Hepatocyte (in vitro differentiated cells): Measurements from ENCODE around the gene MACROD2. TPM values are rescaled to one million over a fixed set of nuclear protein-coding genes. Genes with fewer than 3 reads are reported as not detected.

Experiments
- DNase-seq: peaks from one replicate; pipeline ENCODE4 v3.0.0-alpha.2; 2016; ENCODE audit warnings: low spot score
- H2AFZ ChIP-seq: fragments of 200-600 bp; sonication (generic); 2 replicates; pipeline ENCODE4 v1.6.0; 2016; ENCODE audit warnings: antibody characterized with exemption, mild to moderate bottlenecking
- H3K27ac ChIP-seq: fragments of 200-600 bp; sonication (generic); 2 replicates; pipeline ENCODE4 v1.5.1; 2016; ENCODE audit warnings: mild to moderate bottlenecking
- H3K27me3 ChIP-seq: fragments of 200-600 bp; sonication (generic); 2 replicates; pipeline ENCODE4 v1.6.1; 2016
- H3K36me3 ChIP-seq: fragments of 200-600 bp; sonication (generic); replicated peaks from 2 replicates; pipeline ENCODE4 v1.5.1; 2016; ENCODE audit warnings: low read depth; ENCODE audit not compliant: insufficient read depth
- H3K4me1 ChIP-seq: fragments of 200-600 bp; sonication (generic); 2 replicates; pipeline ENCODE4 v1.5.1; 2016; ENCODE audit warnings: mild to moderate bottlenecking, moderate library complexity; ENCODE audit not compliant: insufficient read depth
- H3K4me2 ChIP-seq: fragments of 200-600 bp; sonication (generic); 2 replicates; pipeline ENCODE4 v1.6.0; 2016
- H3K4me3 ChIP-seq: fragments of 200-600 bp; sonication (generic); 2 replicates; pipeline ENCODE4 v1.5.1; 2016; ENCODE audit warnings: mild to moderate bottlenecking
- H3K79me2 ChIP-seq: fragments of 200-600 bp; sonication (generic); 2 replicates; pipeline ENCODE4 v1.6.0; 2017; ENCODE audit warnings: mild to moderate bottlenecking
- H3K9me2 ChIP-seq: fragments of 200-600 bp; sonication (generic); replicated peaks from 2 replicates; pipeline ENCODE4 v1.6.0; 2017; ENCODE audit warnings: mild to moderate bottlenecking; ENCODE audit not compliant: insufficient read depth
- H3K9me3 ChIP-seq: fragments of 200-600 bp; sonication (generic); 2 replicates; pipeline ENCODE4 v1.5.1; 2016; ENCODE audit warnings: low read depth, mild to moderate bottlenecking
- H4K20me1 ChIP-seq: fragments of 200-600 bp; sonication (generic); 2 replicates; pipeline ENCODE4 v1.6.0; 2016; ENCODE audit warnings: mild to moderate bottlenecking; ENCODE audit not compliant: insufficient read depth, poor library complexity, severe bottlenecking
- CTCF ChIP-seq: fragments of 200-600 bp; sonication (generic); IDR thresholded peaks from 2 replicates; pipeline ENCODE4 v1.5.1; 2016; ENCODE audit warnings: antibody characterized with exemption, mild to moderate bottlenecking; ENCODE audit not compliant: poor library complexity
- EZH2 ChIP-seq: fragments of 200-600 bp; sonication (generic); IDR thresholded peaks from 2 replicates; pipeline ENCODE4 v1.6.1; 2016; ENCODE audit warnings: antibody characterized with exemption, mild to moderate bottlenecking, borderline replicate concordance
- EZH2phosphoT487 ChIP-seq: fragments of 200-600 bp; sonication (generic); IDR thresholded peaks from one replicate; pipeline ENCODE4 v1.6.1; 2018; ENCODE audit warnings: antibody characterized with exemption, mild to moderate bottlenecking, low read depth, moderate library complexity; ENCODE audit not compliant: unreplicated experiment, severe bottlenecking
- WGBS: methylation state at CpG from one replicate; pipeline ENCODE4 v1.1.6; 2016; ENCODE audit warnings: low lambda C conversion rate; ENCODE audit errors: missing lambda C conversion rate; 5-methylcytosine and 5-hydroxymethylcytosine counted together
- polyA plus RNA-seq: library from polyadenylated mRNA; unstranded; fragments of >200 nt; fragmentation: Nextera tagmentation; extraction: Ambion mirVana; gene quantifications from 2 replicates; pipeline ENCODE4 v1.2.1, GENCODE V29; 2016
- total RNA-seq: library from RNA; depleted of rRNA; stranded (reverse); fragments of >200 nt; gene quantifications from 2 replicates; pipeline ENCODE4 v1.2.3, GENCODE V29; 2014

The MACROD2 gene
- total and polyA plus RNA-seq, 2 experiments from 2014 or later = 2.4 to 3.1 TPM

GRCh38 chr20:14859627-14860026 lies 864.3 kb downstream of the MACROD2 start:
- H3K4me1 ChIP-seq = no peaks in the 10 kb centered on the region
- no peak overlapping the region for H3K27ac ChIP-seq
- no peaks in the 10 kb centered on the region for H3K9me2 ChIP-seq
- no peak overlapping the region for H3K4me3 ChIP-seq
- DNase-seq = no peak
- no peak overlapping the region for H3K4me2 ChIP-seq
- no peaks in the 10 kb centered on the region for H4K20me1 ChIP-seq
- no peaks in the 10 kb centered on the region for H3K79me2 ChIP-seq
- H3K36me3 ChIP-seq = no peaks in the 10 kb centered on the region
- H2AFZ ChIP-seq = no peak overlapping the region
- no peaks in the 10 kb centered on the region for H3K27me3 ChIP-seq
- TF ChIP-seq EZH2 (no peak), CTCF (no peak), EZH2phosphoT487 (no peak)
- H3K9me3 ChIP-seq = no peaks in the 10 kb centered on the region

GRCh38 chr20:14860410-14860814 lies 865.1 kb downstream of the MACROD2 start:
- Histone ChIP-seq H4K20me1 (no peaks in the 10 kb centered on the region), H3K36me3 (no peaks in the 10 kb centered on the region), H3K9me3 (no peaks in the 10 kb centered on the region), H3K4me3 (no peak overlapping the region), H3K9me2 (no peaks in the 10 kb centered on the region), H3K27me3 (no peaks in the 10 kb centered on the region), H3K79me2 (no peaks in the 10 kb centered on the region), H3K27ac (no peak overlapping the region), H3K4me1 (no peaks in the 10 kb centered on the region), H3K4me2 (peak overlapping the region; percentile 62), H2AFZ (peak overlapping the region; percentile 4)
- 18% methylated on average over 4 of the region's 4 CpGs for WGBS
- no peak for TF ChIP-seq CTCF
- TF ChIP-seq EZH2 = no peak
- no peak for TF ChIP-seq EZH2phosphoT487
- DNase-seq = peak; percentile 12

GRCh38 chr20:14861028-14861699 lies 865.8 kb downstream of the MACROD2 start:
- no peaks in the 10 kb centered on the region for H3K4me1 ChIP-seq
- no peaks in the 10 kb centered on the region for H3K9me3 ChIP-seq
- TF ChIP-seq EZH2 (no peak), EZH2phosphoT487 (no peak), CTCF (no peak)
- no peak overlapping the region for H3K4me3 ChIP-seq
- H3K27ac ChIP-seq = no peak overlapping the region
- 84% methylated on average over 4 of the region's 4 CpGs for WGBS
- H3K9me2 ChIP-seq = no peaks in the 10 kb centered on the region
- no peak overlapping the region for H3K4me2 ChIP-seq
- no peaks in the 10 kb centered on the region for H3K27me3 ChIP-seq
- peak overlapping the region; percentile 4 for H2AFZ ChIP-seq
- no peaks in the 10 kb centered on the region for H3K79me2 ChIP-seq
- H3K36me3 ChIP-seq = no peaks in the 10 kb centered on the region
- no peak for DNase-seq
- no peaks in the 10 kb centered on the region for H4K20me1 ChIP-seq
